Mononuclear cell (primary cell): ENCODE data around the gene RNF126. TPM values are rescaled to one million over a fixed set of nuclear protein-coding genes. Genes with fewer than 3 reads are reported as not detected.

Source experiments
- H3K27me3 ChIP-seq: 2 replicates; pipeline ENCODE4 v1.6.0; 2011; ENCODE audit warnings: low read length, control low read depth; ENCODE audit not compliant: insufficient read depth
- H3K4me1 ChIP-seq: 2 replicates; pipeline ENCODE4 v1.5.1; 2011; ENCODE audit warnings: mild to moderate bottlenecking, low read length, control low read depth; ENCODE audit not compliant: insufficient read depth
- H3K4me3 ChIP-seq: 2 replicates; pipeline ENCODE4 v1.5.1; 2011; ENCODE audit warnings: mild to moderate bottlenecking, low read length, moderate library complexity
- H3K9me3 ChIP-seq: 2 replicates; pipeline ENCODE4 v1.5.1; 2011; ENCODE audit warnings: low read depth, mild to moderate bottlenecking, control low read depth, low read length
- total RNA-seq: library from RNA; depleted of rRNA; stranded (reverse); fragments of >200 nt; gene quantifications from one replicate; pipeline ENCODE4 v1.2.3, GENCODE V29; 2012

The RNF126 gene
- total RNA-seq, 1 donor, result 80.6 TPM

GRCh38 chr19:694481-695351 is 31.7 kb upstream of the RNF126 start:
- Histone ChIP-seq H3K9me3 (no peaks in the 10 kb centered on the region), H3K27me3 (no peaks in the 10 kb centered on the region), H3K4me1 (peaks cover 43% of the 10 kb centered on the region), H3K4me3 (no peak overlapping the region)

GRCh38 chr19:690203-690602 is 27.2 kb upstream of the RNF126 start:
- Histone ChIP-seq H3K4me1 (peaks cover 6% of the 10 kb centered on the region), H3K9me3 (no peaks in the 10 kb centered on the region), H3K27me3 (no peaks in the 10 kb centered on the region), H3K4me3 (no peak overlapping the region)

- no peaks in the 10 kb centered on the region for H3K4me1 ChIP-seq
- no peak overlapping the region for H3K4me3 ChIP-seq
- H3K27me3 ChIP-seq, result no peaks in the 10 kb centered on the region
- no peaks in the 10 kb centered on the region for H3K9me3 ChIP-seq
Measured at GRCh38 chr19:688992-689391, 26.0 kb upstream of the RNF126 start.

GRCh38 chr19:688214-688613 is 25.2 kb upstream of the RNF126 start:
- no peak overlapping the region for H3K4me3 ChIP-seq
- H3K27me3 ChIP-seq, result no peaks in the 10 kb centered on the region
- no peaks in the 10 kb centered on the region for H3K4me1 ChIP-seq
- H3K9me3 ChIP-seq, result no peaks in the 10 kb centered on the region

- no peak overlapping the region for H3K4me3 ChIP-seq
- no peaks in the 10 kb centered on the region for H3K27me3 ChIP-seq
- H3K4me1 ChIP-seq, result no peaks in the 10 kb centered on the region
- no peaks in the 10 kb centered on the region for H3K9me3 ChIP-seq
Measured at GRCh38 chr19:687569-688166, 24.7 kb upstream of the RNF126 start.

- Histone ChIP-seq H3K4me3 (no peak overlapping the region), H3K27me3 (no peaks in the 10 kb centered on the region), H3K9me3 (no peaks in the 10 kb centered on the region), H3K4me1 (peaks cover under 1% of the 10 kb centered on the region)
Measured at GRCh38 chr19:686589-687297, 23.7 kb upstream of the RNF126 start.

- Histone ChIP-seq H3K9me3 (no peaks in the 10 kb centered on the region), H3K4me1 (peaks cover 6% of the 10 kb centered on the region), H3K4me3 (no peak overlapping the region), H3K27me3 (no peaks in the 10 kb centered on the region)
Measured at GRCh38 chr19:685454-685931, 22.5 kb upstream of the RNF126 start.

- Histone ChIP-seq H3K4me1 (peaks cover 16% of the 10 kb centered on the region), H3K4me3 (no peak overlapping the region), H3K9me3 (no peaks in the 10 kb centered on the region), H3K27me3 (no peaks in the 10 kb centered on the region)
Measured at GRCh38 chr19:682678-683320, 19.8 kb upstream of the RNF126 start.

- H3K27me3 ChIP-seq, result peaks cover 4% of the 10 kb centered on the region
- H3K4me1 ChIP-seq, result peaks cover 20% of the 10 kb centered on the region
- peak overlapping the region; percentile 43 for H3K4me3 ChIP-seq
- no peaks in the 10 kb centered on the region for H3K9me3 ChIP-seq
Measured at GRCh38 chr19:681029-682019, 18.3 kb upstream of the RNF126 start.

GRCh38 chr19:680287-681028 is 17.4 kb upstream of the RNF126 start:
- peak overlapping the region; percentile 59 for H3K4me3 ChIP-seq
- H3K9me3 ChIP-seq, result no peaks in the 10 kb centered on the region
- peaks cover 7% of the 10 kb centered on the region for H3K27me3 ChIP-seq
- H3K4me1 ChIP-seq, result peaks cover 20% of the 10 kb centered on the region

GRCh38 chr19:679418-680286 is 16.6 kb upstream of the RNF126 start:
- Histone ChIP-seq H3K27me3 (peaks cover 13% of the 10 kb centered on the region), H3K9me3 (no peaks in the 10 kb centered on the region), H3K4me3 (peak overlapping the region; percentile 59), H3K4me1 (peaks cover 20% of the 10 kb centered on the region)

GRCh38 chr19:678791-679388 is 15.9 kb upstream of the RNF126 start:
- H3K4me3 ChIP-seq, result no peak overlapping the region
- no peaks in the 10 kb centered on the region for H3K9me3 ChIP-seq
- peaks cover 13% of the 10 kb centered on the region for H3K27me3 ChIP-seq
- peaks cover 20% of the 10 kb centered on the region for H3K4me1 ChIP-seq
